Measurements from ENCODE around the gene GSTT2B.

DNA sequence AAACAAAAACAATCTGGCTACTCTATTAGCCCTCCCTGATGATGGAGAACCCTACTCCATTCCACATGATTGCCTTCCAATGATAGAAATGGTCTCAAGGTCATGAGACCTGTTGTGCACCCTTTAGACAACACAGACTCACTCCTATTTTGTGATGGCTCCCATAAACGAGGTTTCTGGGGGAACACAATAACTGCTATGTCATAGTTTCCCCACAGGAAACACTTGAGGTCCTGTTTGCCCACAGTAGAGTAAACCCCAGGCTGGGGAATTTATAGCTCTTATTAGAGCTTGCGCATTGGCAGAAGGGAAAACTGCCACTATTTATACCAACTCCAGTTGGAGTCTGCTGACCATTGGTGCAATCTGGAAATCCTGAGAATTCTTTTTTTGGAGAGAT is 38.1 kb downstream of the GSTT2B start:
- TF ChIP-seq FOXM1 (IDR thresholded peaks at IDR 0.05; ENCODE audit: low read depth) (no peak), RFX5 (IDR thresholded peaks at IDR 0.05; ENCODE audit: low read length) (no peak), SIN3A (IDR thresholded peaks at IDR 0.05; ENCODE audit: borderline replicate concordance, low read depth, low read length) (no peak), POLR2AphosphoS5 (IDR thresholded peaks at IDR 0.05; ENCODE audit: low read depth, low read length) (no peak), ZBTB33 (IDR thresholded peaks at IDR 0.05; ENCODE audit: borderline replicate concordance, low read depth) (no peak), MAX (IDR thresholded peaks at IDR 0.05; ENCODE audit: low read depth) (no peak), JUND (IDR thresholded peaks at IDR 0.05) (no peak), ELF1 (IDR thresholded peaks at IDR 0.05) (no peak), EP300 (IDR thresholded peaks at IDR 0.05; ENCODE audit: borderline replicate concordance in 1 of 2, low read depth in 1 of 2, low read length in 1 of 2) (no peak)
- TF ChIP-seq, protein P1, sequence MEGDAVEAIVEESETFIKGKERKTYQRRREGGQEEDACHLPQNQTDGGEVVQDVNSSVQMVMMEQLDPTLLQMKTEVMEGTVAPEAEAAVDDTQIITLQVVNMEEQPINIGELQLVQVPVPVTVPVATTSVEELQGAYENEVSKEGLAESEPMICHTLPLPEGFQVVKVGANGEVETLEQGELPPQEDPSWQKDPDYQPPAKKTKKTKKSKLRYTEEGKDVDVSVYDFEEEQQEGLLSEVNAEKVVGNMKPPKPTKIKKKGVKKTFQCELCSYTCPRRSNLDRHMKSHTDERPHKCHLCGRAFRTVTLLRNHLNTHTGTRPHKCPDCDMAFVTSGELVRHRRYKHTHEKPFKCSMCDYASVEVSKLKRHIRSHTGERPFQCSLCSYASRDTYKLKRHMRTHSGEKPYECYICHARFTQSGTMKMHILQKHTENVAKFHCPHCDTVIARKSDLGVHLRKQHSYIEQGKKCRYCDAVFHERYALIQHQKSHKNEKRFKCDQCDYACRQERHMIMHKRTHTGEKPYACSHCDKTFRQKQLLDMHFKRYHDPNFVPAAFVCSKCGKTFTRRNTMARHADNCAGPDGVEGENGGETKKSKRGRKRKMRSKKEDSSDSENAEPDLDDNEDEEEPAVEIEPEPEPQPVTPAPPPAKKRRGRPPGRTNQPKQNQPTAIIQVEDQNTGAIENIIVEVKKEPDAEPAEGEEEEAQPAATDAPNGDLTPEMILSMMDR (IDR thresholded peaks at IDR 0.05) = no peak
